D721Med (cell line): Measurements from ENCODE around the gene DCXR.

Source experiments
- DNase-seq: peaks from one replicate; pipeline ENCODE4 v3.0.0; 2011; ENCODE audit warnings: low spot score; ENCODE audit not compliant: insufficient read length
- FAIRE-seq: peaks from 2 replicates; lab custom pipeline; 2011; peaks lifted over from hg19 to GRCh38; lab: Jason Lieb, UNC
- TF ChIP-seq, protein P1 (sequence below): IDR thresholded peaks from 2 replicates; pipeline ENCODE4 v1.5.1; 2012; ENCODE audit warnings: mild to moderate bottlenecking, control low read depth; ENCODE audit not compliant: insufficient read depth; ENCODE audit errors: missing control alignments

The DCXR gene

DNA sequence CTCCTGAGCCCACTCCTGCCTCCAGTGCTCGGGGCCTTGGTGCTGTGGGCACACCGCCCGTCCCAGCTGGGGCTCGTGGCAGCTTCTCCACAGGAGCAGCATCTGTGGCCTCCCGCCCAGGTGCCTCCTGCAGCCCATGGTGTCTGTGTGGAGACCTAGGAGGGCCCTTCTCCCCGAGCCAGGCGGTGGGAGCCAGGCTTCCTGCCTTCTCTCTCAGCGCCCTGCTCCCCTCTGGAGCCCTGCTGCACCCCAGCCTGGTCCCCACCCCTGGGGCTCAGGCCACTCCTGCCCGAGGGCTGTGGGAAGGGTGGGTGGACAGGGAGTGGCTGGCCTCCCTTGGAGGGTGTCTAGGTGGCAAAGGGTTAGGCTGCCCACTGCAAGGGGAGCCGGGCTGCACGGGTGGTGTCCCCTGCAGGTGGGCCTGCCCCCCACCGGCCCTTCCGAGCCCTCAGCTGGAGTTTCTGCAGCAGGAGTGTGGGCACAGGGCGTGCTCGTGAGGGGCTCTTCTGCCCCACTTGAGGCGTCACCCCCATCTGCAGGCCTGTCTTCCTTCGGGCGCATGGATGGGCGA lies 25.8 kb downstream of the DCXR start:
- FAIRE-seq, result no peak
- TF ChIP-seq, protein P1, sequence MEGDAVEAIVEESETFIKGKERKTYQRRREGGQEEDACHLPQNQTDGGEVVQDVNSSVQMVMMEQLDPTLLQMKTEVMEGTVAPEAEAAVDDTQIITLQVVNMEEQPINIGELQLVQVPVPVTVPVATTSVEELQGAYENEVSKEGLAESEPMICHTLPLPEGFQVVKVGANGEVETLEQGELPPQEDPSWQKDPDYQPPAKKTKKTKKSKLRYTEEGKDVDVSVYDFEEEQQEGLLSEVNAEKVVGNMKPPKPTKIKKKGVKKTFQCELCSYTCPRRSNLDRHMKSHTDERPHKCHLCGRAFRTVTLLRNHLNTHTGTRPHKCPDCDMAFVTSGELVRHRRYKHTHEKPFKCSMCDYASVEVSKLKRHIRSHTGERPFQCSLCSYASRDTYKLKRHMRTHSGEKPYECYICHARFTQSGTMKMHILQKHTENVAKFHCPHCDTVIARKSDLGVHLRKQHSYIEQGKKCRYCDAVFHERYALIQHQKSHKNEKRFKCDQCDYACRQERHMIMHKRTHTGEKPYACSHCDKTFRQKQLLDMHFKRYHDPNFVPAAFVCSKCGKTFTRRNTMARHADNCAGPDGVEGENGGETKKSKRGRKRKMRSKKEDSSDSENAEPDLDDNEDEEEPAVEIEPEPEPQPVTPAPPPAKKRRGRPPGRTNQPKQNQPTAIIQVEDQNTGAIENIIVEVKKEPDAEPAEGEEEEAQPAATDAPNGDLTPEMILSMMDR, result no peak

DNA sequence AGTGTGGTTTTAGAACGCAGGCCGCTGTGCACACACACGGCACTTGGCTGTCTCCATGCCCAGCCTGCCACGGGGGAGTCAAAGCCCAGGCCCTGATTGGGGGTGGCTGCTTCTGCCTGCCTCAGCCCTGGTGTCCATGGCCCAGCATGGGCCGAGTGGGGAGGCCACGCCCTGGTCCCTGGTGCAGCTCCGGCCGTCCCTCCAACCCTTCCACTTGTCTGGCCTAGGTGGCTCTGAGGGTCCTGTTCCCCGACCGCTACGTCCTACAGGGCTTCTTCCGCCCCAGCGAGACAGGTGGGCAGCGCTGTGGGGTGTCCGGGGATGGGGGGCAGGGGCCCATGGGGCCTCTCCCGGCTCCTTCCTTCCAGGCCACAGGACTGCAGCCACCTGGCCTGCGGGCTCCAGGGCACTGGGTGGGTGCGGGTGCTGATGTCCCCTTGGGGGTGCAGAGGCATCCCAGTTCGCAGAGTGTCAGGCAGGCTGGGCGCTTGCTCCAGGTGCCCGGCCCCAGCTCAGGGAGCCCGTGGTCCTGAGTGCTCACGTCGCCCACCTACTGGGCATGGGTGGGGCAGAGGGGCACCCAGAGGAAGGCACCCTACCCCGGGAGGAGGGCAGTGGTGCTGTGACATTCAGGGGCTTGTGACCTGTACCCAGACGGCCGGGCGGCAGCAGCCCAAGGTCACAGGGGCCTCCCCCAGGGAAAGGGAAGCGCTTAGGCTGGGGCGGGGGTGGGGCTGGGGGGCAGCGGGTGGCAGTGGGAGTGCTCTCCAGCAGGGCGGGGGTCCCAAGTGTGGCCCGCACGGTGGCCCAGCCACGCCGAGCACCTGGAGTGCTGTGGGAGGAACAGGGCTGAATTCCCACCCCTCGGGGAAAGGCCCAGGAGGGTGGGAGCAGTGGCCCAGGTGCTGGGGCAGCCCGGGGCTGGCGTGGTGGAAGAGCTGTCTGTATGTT lies 26.6 kb downstream of the DCXR start:
- DNase-seq, result no peak
- FAIRE-seq, result no peak
- TF ChIP-seq, protein P1, result no peak

More for the DNA sequence above, 25.8 kb downstream of the DCXR start:
- no peak for DNase-seq

GRCh38 chr17:82009413-82009812 lies 28.1 kb downstream of the DCXR start:
- FAIRE-seq, result no peak

DNA sequence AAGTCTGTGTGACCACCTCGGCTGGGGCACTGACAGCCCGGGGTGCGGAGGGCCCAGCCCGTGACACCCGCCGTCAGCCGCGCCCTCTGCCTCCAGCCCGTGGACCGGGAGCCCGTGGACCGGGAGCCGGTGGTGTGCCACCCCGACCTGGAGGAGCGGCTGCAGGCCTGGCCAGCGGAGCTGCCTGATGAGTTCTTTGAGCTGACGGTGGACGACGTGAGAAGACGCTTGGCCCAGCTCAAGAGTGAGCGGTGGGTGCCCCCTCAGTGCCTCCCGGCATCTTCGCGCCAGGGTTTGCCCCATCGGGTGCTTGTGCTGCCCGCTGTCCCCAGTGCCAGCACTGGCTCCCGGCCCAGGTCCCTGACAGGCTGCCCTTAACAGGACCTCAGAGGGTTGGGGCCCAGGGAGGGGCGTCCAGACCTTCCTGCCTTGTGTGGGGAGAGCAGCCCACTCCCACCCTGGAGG lies 28.5 kb downstream of the DCXR start:
- DNase-seq (no peak), FAIRE-seq (no peak)
- TF ChIP-seq, protein P1, result no peak

More at GRCh38 chr17:82009413-82009812, 28.1 kb downstream of the DCXR start:
- DNase-seq, result no peak
- TF ChIP-seq, protein P1, result no peak

DNA sequence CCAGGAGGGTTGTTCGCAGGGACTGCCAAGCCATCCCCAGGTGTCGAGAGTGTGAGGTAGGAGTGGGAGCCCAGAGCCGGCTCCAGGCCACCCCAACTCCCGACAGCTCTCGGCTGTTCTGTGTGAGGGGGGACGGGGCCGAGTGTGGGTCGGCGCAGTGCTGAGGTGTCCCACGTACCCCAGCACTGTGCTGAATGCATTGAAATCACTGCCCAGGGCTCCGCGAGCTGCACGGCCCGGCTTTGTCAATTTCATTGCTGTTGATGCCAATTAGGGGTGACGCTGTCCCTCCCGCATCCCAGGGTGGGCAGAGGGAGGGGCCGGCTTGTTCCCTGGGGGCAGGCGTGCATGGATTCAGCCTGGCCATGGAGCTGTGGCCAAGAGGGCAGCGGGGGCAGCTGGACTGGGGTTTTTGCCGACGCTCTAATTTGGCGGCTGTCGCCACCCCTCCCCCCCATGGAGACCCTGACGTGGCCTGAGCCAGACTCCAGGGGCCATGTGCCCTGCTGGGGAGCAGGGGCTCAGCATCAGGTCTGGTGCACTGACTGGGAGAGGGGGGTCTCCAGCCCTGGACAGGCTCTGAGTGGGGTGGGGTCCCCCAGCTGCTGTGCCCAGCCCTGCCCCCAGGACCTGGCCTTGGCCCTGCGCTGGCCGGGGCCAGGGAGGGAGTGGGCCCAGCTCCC lies 29.1 kb downstream of the DCXR start:
- TF ChIP-seq, protein P1, result no peak
- DNase-seq, result no peak
- FAIRE-seq, result no peak

DNA sequence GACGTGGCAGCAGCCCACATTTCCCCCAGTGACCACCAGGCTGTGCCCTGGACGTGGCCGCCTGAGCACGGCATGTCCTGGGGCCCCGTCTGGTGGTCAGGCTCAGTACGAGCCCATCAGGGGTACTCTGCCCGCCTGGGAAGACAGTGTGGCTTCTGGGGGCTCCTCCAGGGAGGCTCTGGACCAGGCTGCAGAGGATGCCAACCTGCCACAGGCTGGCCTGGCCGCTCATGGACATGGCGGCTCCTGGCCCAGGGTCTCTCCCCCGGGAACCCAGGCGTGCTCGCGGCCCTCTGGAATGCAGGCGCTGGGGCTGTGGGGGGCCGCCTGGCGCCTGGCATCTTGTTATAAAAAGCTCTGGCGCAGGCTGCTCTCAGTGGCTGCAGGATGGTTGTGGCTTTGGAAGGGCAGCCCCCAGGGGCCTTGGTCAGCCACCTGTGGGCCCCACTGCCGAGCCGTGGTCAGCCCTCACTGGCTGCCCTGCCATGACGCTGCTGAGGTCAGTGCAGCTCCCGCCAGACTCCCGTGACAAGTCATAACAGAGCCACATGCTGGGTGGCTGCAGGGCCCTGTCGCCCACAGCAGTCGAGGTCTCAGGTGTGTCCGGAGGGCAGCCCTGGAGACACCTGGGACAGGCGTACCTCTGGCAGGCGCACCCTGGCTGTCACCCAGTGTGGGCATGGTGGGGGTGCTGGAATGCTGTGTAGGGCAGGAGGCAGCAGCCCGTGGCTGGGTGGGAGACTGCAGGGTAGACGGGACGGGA lies 29.8 kb downstream of the DCXR start:
- FAIRE-seq, result no peak
- TF ChIP-seq, protein P1, result no peak
- no peak for DNase-seq
